Ramos (cell line): ENCODE data around the gene SMOC2.

Experiments
- in situ Hi-C: fragments of 300-500 bp; cut with MboI; formaldehyde crosslinking; loops from one replicate; pipeline ENCODE4 v1.14.3; 2022; ENCODE audit warnings: low sequenced_read_pairs; ENCODE audit not compliant: unreplicated experiment

Gene SMOC2

DNA sequence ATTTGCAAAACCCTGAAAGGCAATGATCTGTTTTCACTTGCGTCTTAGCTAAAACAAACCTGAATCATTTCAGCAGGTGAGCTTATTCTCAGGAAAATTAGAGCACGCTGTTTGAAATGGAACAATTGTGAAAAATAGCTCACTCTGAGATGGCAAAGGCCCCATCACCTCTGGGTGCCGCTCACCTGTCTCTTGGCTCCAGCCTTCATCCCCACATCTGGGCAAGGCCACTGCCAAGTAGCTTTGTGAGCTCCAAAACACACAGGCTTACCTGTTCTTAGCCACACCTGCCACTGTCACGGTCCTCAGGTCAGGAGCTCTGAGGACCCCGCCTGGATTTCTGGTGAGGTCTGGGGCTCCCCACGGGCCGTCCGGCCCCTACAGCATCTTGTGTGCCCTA lies 66.7 kb downstream of the SMOC2 start:
- in situ Hi-C loops: no loop called here

DNA sequence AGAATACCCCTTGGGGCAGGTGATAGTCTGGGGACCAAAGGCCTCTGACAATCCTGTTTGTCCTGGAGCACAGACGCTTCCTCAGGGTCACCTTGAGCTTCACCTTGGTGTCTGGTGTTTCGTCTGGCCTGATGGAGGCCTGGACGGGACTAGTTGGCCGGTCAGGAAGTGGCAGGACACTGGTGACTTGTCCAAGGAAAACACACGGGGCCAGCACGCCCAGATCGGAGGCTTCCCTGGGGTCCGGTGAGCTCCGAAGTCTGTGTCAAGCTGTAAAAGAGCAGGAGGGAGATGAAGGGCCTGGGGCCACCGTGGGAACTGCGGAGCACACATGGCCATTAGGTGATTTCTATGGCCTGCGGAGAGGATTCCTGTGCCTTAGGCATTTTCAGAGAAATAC lies 67.9 kb downstream of the SMOC2 start:
- in situ Hi-C loops: no loop called here

DNA sequence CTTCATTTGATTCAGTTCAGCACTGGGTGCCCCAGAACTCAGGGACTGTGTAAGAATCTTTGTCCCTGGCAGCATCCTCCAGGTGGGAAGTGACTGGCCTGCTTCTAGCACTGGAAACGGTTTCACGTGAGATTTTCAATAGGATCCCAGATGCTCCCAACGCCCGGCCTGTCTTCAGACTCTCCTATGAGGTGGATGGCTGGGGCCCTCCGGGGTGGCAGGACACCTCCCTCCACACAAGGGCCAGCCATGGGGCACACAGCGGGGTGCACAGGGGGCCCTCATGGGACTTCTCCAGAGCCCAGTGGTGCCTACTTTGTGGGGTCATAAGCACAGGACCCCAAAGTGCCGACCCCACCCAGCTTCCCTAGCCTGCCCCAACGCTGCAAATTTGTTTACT lies 72.8 kb downstream of the SMOC2 start:
- in situ Hi-C loops: no loop called here

DNA sequence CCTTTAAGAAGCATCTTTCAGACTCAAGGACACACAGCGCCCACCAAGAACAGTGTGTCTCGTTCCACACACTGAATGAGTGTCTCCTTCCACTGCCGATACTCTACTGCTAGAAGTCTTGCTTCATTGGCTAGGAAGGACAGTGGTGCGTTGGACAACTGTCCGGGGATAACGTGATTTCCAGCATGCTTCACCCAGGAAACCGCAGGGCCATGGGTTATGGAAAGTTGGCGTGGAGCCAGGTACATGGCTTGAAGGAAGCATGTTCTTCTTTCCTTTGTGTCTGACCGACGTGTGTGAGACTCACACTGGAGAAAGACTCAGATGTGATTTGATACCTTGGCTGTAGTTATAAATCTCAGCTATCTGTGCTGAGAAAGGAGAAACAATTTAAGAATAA lies 73.2 kb downstream of the SMOC2 start:
- in situ Hi-C loops: no loop called here

DNA sequence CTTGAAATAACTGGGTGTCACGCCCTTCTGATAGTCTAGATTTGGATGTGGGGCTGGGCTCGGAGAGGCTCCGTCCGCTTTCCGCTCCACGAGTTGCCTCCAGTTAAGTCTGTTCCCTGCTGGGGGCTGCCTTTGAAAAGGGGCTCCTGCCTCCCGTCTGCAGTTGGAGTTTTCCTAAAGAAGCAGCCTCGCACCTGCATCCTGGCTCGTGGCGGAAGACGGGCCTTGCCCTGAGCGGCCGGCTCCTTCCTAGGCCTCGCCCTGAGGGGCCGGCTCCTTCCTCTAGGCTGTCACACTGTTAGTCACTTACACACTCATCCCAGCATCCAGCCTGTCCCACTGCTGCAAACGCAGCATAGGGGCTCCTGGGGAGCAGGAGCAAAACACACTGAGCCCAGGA lies 74.4 kb downstream of the SMOC2 start:
- in situ Hi-C loops: no loop called here

DNA sequence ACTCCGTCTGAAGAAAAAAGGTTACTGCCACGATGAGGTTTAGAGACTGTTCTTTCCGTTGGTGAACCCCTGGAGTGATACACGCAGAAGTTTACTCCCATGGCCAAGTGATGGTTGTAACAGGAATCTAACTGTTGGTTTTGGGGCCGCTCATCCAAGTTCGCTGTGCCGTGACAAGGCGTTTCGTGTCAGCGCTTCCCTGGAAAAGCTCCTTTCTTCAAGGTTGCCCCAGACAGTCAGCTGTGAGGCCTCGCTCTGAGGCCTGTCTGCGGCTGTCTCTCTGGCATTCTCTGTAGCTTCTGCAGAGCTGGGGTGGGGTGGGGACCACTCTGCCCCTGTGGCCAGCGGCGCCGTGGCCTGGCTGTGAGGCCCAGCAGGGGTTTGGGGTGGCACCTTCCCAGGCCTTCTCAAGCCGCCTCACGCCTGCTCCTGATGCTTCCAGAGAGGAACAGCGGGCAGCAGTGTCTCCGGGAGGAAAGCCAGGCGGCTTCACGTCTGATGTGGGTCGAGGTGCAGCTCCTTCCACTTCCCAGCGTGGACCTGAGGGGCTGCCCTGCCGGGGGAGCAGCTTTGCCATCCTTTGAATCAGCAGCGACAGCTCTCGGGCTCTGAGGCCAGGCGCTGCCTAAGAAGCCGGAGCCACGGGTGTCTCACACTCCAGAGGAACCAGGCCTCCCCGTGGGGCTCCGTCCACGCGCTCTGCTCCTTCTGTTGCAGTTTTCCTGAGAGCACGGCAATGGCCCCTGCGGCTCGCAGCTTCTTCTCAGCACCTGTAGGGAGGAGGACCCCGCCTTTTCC lies 76.2 kb downstream of the SMOC2 start:
- in situ Hi-C loops: no loop called here

DNA sequence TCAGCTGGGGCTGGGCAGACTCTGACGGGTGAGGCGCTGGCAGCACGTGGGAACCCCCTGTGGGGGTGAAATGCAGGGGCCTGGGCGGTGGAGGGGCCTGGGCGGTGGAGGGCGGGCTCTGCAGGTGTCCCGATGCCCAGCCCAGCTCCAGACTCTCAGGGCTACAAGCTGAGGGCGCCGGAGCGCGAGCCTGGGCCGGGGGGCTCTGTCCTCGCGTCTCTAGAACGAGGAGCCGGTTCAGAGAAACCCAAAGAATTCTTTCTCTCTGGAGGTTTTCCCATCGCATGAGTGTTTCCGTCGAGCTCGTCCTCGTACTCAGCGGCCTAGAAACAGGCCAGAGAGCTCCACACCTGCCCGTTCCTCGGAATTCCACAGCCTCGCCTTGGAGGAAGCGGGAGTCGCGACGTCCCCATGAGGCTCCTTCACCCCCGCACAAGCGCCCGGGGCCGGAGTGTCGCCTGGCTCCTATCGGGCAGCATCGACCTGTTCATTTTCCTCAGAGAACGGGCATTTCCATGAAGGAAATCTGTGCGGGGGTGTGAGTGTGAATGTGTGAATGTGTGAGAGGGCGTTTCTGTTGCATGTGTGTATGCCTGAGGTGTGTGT lies 76.9 kb downstream of the SMOC2 start:
- in situ Hi-C loops: no loop called here

DNA sequence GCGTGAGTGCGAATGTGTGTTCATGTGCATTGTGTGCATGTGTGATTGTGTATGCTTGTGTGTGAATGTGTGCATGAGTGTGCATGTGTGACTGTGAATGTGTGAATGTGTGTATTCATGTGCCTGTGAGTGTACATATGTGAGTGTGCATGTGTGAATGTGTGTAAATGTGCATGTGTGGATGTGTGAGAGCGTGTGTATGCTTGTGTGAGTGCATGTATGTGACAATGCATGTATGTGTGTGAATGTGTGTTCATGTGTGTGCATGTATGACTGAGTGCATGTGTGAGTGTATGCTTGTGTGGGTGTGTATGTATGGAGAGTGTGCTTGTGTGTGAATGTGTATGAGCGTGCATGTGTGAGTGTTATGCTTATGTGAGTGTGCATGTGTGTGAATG lies 77.4 kb downstream of the SMOC2 start:
- in situ Hi-C loops: no loop called here

DNA sequence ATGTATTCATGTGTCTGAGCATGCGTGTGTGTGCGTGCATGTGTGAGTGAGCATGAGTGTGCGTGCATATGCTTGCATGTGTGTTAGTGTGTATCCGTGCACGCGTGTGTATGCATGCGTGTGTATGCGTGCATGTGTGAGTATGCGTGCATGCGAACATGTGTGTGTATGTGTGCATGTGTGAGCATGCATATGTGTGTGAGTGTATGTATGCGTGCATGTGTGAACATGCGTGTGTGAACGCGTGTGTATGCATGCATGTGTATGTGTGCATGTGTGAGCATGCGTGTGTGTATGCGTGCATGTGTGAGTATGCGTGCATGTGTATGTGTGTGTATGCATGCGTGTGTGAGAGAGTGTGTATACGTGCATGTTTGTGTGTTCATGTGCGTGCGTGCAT lies 77.9 kb downstream of the SMOC2 start:
- in situ Hi-C loops: no loop called here

DNA sequence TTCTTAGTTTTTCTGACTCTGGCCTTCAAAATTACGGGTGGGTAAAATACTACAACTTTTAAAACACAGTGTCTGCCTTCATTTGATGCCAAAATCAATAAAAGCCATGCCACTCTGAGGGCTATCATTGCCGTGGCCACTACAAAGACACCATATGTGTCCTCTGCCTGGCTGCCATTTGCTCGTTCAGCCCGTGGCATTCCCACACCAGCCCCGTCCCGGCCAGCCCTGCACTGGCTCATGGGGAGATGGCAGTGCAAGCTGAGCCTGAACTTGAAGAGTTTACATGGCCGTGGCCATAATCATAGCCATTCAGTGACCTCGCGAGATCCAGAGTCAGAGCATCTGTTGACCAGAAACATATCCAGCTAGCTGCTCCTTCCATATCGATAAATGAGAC lies 79.2 kb downstream of the SMOC2 start:
- in situ Hi-C loops: no loop called here

DNA sequence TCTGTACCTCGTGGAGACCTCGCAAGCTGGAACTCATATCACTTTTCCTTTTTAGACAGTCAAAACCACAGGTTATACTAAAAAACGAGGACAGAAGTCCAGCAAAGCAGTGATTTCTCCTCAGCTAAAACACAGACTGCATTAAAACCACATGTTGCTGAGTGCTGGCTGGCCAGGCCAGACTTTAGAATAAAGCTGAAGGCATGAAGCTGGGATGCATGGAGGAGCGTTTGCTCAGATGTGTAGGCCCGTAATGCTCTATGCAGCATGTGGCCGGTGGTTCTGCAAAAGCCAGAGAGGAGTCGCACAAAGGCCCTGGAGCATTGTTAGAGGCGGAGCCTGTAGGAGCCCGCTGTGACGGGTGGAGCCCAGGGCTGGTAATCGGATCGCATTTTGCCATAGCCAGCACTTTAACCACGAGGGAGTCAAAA lies 83.6 kb downstream of the SMOC2 start:
- in situ Hi-C loops: no loop called here

DNA sequence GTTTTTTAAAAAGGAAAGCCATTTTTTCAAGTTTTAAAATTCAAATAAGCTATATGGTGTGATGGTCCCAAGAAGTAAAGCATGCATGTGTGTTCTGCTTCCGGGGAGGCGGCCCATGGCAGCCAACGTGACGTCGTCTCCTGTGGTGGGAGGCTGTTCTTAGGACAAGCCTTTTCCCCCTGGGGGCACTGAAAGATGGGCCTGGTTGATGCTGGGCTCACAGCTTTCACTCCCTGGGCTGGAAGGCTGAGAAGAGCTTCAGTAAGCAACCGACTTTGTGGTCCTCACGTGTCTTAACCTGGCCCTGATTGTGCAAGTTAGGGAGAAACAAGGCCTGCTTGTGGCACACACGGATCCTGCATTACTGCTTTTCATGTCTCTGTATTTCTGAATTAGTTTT lies 84.1 kb downstream of the SMOC2 start:
- in situ Hi-C loops: no loop called here

DNA sequence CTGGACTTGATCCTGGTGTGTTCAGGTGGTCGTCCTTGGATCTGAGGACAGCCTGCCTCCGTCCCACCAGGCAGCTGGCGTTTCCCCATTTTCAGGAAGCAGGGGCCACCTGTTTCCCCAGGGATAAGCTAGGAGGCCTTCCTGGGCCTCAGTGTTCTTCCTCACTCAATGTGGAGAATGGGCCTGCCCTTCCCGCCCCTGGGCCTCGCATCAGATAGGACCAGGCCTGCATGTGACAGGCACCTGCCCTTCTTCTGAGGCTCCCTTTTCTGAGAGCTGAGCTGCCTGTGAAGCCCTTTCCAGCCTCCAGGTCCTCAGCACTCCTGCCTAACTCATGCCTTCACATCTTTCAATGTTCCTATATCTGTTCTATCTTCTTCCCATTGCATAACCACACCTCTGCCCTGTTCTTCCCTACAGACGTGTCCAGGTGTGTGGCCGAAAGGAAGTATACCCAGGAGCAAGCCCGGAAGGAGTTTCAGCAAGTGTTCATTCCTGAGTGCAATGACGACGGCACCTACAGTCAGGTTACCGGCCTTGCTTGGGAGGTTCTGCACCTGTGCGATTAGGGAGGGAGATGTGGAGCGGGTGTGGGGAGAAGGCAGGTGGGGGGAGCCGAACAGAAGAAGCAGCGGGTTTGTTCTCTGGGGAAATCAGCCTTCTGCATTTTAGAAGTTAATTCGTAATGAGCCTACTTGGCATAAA lies 85.1 kb downstream of the SMOC2 start:
- in situ Hi-C loops: no loop called here

DNA sequence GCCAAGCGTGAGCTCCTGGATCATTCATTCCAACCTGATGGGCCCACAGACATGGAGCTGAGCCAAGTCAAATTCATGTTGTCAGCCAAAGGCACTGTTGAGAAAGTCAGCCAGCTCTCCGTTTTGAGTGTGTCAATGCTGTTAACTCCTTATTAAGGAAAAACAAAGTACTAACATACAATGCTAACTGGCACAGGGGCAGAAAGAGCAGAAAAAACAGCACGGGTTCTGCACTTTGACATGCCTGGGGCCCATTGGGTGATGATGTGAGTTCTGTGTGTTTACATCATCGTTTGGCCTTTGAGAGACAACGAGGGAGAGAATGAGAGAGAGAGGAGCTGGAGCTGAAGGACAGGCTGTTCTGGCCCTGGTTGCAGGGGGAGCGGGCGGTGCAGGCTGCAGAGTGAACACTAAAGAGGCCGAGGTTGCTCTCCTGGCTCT lies 85.9 kb downstream of the SMOC2 start:
- in situ Hi-C loops: no loop called here

DNA sequence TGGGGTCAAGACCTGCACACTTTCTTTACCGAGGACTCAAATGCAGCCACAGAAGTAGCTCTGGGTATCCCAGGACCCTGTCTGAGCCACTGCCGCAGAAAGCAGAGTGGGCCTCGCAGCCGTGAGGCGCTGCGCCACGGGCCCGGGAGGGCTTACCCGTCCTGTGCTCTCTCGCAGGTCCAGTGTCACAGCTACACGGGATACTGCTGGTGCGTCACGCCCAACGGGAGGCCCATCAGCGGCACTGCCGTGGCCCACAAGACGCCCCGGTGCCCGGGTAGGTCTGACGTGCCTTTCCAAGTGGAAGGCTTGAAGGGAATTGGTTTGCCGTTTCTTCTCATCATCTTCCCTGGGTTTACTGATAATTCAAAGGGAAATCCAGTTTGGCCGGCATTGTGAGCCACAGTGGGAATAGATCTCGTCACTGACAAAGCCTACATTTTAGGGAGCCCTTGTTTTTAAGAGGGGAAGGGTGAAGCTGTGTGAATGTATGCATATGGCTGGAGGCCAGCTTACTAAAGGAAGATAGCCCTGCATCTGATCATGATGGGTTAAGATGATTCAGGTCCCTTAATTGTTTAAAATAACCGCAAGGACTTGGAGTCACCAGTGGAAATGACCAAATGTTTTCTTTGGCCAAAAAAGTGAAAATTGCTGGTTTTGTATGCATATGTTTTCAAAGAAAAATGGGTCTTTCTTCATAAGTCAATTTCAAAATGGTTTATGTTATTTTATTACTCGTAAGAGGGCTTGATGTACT lies 86.6 kb downstream of the SMOC2 start:
- in situ Hi-C loops: no loop called here

DNA sequence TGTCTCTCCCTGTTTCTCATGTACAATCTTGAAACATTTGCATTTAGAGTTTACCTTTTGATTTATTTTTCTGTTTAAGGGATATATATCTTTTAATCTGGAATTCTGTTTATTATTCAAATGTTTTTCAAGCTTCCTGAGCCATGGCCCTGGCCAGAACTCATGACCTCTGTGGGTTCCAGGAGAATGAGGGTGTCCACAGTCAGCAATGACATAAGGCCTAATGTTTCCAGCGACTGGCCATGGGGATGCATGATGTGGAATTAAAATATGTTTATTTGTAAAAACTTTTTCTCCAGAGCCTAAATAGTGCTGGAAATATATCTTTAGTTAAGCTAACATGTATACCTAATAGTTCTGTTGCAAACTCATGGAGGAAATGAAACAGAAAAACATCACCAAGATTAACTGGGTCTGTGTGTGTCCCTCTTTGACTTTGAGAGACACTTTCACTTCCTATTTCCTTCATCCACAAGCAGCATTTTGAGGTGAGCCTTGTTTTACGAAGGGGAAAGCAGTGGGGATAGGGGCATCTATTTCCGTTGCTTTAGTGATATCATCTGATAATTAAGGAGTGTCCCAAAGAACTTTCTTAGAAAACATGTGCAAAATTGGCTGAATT lies 87.6 kb downstream of the SMOC2 start:
- in situ Hi-C loops: no loop called here

DNA sequence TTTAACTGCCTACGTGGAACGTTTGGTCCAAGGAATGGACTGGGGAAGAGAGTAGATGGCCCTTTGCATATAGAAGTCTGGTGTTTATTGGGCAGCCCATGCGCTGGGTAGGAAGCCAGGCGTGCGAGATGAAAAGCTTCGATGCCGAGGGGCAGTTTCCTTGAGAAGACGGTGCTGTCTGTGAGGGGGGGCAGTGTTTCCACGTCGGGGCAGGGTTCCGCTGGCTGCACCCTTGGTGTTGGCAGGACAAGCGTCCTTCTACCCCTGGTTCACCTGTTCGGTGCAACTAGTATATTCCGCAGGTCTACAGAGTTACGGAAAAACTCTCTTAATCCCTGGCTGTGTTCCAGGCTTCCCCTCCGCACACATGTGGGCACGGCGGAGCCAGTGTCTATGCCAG lies 88.2 kb downstream of the SMOC2 start:
- in situ Hi-C loops: no loop called here

DNA sequence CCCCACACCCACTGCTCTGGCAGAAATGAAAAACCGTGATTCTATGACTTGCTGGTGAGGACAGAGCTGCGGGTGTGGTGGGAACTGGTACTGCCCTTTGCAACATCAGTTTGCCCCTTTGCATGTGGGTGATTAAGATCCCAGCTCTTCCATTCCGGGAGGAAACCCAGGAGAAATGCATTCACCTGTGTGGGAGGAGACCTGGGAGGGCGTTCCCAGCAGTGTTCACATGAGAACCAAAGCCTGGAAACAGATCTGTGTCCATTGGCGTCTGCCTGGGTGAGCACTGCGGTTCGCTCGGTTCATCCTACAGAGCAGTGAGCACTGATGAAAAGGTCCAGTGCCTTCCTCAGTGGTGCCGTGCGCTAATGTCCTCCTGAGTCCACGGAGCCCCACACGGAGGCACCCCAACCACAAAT lies 89.7 kb downstream of the SMOC2 start:
- in situ Hi-C loops: no loop called here

DNA sequence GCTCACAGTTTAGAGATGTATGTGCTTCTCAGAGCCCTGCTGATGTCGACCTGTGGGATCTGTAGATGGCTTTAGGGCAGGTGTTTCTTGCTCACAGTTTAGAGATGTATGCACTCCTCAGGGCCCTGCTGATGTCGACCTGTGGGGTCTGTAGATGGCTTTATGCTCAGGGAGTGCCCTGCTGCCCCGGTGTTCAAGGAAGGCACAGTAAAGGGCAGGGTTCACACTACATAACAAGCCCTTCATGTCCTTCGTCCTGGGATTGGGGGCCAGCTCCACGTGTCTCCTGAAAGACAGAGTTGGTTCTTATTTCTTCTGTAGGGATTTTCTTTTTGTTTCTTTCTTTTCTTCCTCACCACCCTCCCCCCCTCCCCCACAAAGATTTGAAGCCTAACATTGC lies 91.1 kb downstream of the SMOC2 start:
- in situ Hi-C loops: no loop called here

DNA sequence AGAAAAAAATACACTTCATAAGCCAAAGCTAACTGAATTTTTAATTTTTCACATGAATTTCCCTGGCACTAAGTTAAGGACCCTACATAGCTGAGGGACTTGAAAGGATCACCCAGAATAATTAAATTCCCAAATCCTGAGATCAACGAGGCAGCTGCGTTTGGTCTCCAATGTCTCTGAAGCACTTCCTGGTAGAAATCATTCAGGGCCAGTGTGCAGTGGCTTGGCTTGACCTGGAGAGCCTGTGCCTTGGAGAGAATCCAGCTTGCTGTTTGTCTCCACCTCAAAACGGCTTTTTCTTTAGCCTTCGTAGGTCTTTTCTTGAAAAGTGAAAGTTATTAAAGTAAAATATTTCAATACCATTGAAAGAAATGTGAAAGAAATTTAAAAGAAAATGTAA lies 92.4 kb downstream of the SMOC2 start:
- in situ Hi-C loops: no loop called here
